ENCODE measurements around the gene CDS1.
"Not testable (repeated sequence)": the region's sequence is repeated elsewhere in the genome, so short reads cannot be mapped to it uniquely, and the experiment has no call there.

Gene CDS1

DNA sequence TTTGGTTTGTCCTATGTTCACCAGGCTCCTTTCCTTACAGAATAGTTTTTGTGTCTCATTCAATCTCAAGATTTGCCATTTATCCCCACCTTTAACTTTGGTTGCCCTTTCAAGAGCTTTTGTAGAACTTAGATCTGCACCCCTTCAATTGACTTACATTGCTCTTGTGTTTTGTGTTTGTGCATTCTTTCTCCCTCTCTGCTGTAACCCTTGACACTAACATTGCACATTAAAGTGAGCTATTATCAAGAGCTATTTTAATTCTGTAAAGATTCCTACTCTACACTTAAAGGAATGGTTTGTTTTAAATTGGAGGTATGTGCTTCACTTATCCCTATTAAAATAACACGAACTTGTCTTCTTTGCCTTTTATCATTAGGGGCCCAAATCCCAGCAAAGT is 65.3 kb downstream of the CDS1 start:
- TF ChIP-seq, protein P1, sequence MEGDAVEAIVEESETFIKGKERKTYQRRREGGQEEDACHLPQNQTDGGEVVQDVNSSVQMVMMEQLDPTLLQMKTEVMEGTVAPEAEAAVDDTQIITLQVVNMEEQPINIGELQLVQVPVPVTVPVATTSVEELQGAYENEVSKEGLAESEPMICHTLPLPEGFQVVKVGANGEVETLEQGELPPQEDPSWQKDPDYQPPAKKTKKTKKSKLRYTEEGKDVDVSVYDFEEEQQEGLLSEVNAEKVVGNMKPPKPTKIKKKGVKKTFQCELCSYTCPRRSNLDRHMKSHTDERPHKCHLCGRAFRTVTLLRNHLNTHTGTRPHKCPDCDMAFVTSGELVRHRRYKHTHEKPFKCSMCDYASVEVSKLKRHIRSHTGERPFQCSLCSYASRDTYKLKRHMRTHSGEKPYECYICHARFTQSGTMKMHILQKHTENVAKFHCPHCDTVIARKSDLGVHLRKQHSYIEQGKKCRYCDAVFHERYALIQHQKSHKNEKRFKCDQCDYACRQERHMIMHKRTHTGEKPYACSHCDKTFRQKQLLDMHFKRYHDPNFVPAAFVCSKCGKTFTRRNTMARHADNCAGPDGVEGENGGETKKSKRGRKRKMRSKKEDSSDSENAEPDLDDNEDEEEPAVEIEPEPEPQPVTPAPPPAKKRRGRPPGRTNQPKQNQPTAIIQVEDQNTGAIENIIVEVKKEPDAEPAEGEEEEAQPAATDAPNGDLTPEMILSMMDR (IDR thresholded peaks at IDR 0.05; ENCODE audit: insufficient read depth, low read depth, low read length, missing control alignments): no peak
- no peak overlapping the region for H3K4me3 ChIP-seq (ENCODE audit: low read length)
- DNase-seq (ENCODE audit: low read depth): no peak

DNA sequence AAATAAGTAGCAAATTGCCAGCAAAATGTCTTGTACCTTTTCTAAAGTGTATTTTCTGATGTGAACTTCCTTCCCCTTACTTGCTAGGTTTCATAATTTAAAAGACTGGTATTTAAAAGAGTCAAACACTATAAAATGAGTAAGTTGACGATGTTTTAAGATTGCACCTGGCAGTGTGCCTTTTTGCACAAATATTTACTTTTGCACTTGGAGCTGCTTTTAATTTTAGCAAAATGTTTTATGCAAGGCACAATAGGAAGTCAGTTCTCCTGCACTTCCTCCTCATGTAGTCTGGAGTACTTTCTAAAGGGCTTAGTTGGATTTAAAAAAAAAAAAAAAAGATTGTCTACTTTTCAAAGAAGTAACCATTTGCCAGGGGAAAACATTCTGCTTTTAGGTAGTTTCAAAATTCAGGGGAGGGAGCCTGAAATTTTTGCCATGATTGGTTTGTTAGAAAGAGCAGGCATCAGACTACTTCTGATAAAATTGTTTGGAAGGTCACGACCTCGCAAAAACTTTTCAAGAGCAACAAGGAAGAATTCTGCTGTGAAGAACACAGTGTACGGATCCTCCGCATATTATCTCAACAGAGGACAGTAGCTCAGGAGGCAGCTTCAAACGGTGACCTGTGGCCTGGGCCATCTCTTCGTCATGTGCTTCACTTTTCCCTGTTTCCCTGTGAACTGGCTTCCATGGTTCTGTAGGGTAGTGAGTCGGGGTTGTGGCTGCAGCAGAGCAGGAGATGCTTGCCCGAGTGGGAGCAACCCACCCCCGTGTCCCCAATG is 66.1 kb downstream of the CDS1 start:
- TF ChIP-seq, protein P1 (IDR thresholded peaks at IDR 0.05; ENCODE audit: insufficient read depth, low read depth, low read length, missing control alignments): no peak
- DNase-seq (ENCODE audit: low read depth): no peak
- H3K4me3 ChIP-seq (ENCODE audit: low read length): no peak overlapping the region

DNA sequence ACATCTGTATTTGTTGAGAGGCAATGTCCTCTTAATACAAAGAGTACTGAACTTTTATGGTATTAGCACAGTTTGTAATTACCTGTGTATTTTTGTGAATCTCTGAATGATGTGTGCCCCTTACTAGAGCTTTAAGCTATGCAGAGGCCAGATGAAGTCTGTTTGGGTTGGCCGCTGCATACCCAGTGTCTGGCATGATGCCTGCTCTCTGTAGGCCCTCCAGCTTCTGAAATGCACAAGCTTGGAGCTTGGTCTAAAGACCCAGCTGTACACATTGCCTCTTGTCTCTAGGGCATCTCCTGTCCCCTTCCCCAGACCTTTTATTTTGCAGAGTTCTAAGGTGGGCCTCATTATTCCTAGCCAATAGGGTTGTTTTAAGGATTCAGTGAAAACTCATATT is 68.6 kb downstream of the CDS1 start:
- H3K4me3 ChIP-seq (ENCODE audit: low read length): no peak overlapping the region
- TF ChIP-seq, protein P1 (IDR thresholded peaks at IDR 0.05; ENCODE audit: insufficient read depth, low read depth, low read length, missing control alignments): no peak
- no peak for DNase-seq (ENCODE audit: low read depth)

DNA sequence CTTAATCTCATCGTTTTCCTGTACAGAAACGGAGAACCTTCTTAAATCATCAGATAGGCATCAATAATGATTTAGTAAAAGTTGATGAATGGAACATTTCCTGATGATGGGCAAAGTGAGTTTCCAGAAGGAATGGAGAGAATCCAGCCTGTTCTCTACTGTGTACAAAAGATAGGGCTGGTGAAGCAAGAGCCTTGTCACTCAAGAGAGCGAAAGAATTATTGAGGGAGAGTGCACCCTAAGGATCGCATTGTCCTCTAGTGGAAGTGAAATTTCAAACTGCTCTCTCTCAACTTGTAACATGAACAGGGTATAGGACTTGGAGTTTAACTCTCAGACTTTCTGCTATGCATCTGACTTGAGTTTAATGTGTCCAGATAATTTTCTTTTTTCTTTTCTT is 69.6 kb downstream of the CDS1 start:
- no peak for DNase-seq (ENCODE audit: low read depth)
- H3K4me3 ChIP-seq (ENCODE audit: low read length): no peak overlapping the region
- TF ChIP-seq, protein P1 (IDR thresholded peaks at IDR 0.05; ENCODE audit: insufficient read depth, low read depth, low read length, missing control alignments): no peak

DNA sequence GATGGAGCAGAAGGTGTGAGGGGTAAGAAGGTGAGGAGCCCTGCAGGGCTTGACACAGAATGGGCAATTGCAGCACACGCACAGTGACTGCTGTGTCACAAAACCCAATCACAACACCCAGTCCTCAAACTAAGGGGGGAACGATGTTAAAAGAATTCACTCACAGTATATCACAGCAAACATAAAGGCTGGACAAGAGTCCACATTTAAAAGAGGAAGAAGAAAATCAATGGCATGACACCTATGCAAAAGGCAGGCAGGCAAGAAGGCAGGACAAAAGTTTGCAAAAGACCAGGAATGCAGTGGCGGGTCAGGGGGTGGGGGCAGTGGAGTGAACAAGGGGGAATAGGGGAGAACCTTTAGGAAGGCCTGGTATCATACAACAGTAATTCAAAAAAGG is 77.7 kb downstream of the CDS1 start:
- TF ChIP-seq, protein P1 (IDR thresholded peaks at IDR 0.05; ENCODE audit: insufficient read depth, low read depth, low read length, missing control alignments): no peak
- no peak overlapping the region for H3K4me3 ChIP-seq (ENCODE audit: low read length)
- DNase-seq (ENCODE audit: low read depth): no peak

DNA sequence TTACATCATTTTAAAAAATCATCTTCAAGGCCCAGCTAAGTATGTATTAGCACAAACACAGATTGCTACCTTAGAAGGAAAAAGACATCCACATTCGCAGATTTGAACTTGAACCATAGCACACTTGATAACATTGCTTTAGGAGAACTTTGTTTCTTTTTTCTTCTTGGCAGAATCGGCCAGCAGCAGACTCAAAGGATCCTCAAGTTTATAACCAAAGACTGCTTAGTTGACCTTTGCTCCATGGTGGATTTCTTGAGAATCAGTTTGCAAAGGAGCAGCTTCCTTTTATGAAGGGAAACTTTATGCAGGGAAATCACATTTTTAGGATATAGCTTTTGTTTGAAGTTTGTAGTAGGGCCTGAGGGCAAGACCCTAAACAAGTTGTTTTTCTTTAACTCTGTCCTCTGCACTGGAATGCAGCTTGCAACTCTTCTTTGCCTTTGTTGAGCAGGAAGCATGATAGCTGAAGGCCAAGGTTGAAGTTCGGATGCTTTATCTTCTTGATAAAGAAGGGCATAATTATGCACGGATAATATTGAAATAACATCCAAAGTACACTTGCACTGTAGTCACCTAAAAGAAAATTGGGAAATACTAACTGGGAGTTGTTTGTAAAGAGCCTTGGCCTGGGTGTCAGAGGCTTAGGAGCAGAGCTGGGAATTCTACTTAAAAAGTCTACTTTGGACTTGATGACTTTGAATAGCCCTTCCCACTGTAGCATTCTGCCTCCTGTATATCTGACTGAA is 78.4 kb downstream of the CDS1 start:
- TF ChIP-seq, protein P1 (IDR thresholded peaks at IDR 0.05; ENCODE audit: insufficient read depth, low read depth, low read length, missing control alignments): no peak
- no peak for DNase-seq (ENCODE audit: low read depth)
- H3K4me3 ChIP-seq (ENCODE audit: low read length): no peak overlapping the region

DNA sequence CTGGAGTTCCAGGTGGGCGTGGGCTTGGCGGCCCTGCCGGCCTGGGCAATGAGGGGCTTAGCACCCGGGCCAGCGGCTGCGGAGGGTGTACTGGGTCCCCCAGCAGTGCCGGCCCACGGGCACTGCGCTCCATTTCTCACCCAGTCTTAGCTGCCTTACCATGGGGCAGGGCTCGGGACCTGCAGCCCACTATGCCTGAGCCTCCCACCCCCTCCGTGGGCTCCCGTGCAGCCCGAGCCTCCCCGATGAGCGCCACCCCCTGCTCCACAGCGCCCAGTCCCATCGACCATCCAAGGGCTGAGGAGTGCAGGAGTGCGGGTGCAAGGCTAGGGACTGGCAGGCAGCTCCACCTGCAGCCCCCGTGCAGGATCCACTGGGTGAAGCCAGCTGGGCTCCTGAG is 81.8 kb downstream of the CDS1 start:
- H3K4me3 ChIP-seq (ENCODE audit: low read length); DNase-seq (ENCODE audit: low read depth): not testable (repeated sequence)

Data from epithelial cell of esophagus (primary cell).